ENCODE results near the gene OTOF.

DNA sequence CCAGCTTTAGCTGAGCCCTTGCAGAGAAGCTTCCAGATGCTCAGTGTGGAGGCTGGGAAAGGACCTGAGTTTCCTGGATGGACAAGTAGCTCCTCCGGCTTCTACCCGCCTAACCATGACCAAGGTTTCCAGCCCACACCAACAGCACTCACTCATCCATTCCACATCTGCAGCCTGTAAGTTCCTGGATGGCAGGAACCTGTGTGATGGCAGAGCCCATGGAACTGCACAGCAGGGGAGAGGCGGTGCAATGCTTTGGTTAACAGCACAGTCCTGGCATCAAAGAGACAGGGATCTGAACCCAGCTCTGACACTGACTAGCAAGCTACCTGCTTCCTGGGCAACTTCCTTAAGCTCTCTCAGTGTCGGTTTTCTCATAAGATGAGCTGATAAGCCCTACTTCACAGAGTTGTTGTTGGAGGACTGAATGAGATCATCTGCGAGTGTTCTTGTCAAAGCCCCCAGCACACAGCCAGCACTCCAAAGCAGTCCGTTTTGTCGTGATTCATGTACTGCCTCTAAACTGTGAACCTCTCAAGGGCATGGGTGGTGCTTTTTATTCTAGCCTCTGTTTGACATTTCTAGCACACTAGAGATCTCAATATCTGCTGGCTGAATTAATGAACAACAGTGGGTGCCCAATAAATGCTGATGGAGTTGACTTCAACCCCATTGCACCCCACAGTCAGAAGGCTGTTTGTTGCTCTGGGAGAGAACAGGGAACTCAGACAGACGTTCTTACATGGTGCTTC lies 41.6 kb upstream of the OTOF start:
- TF ChIP-seq, protein P1, sequence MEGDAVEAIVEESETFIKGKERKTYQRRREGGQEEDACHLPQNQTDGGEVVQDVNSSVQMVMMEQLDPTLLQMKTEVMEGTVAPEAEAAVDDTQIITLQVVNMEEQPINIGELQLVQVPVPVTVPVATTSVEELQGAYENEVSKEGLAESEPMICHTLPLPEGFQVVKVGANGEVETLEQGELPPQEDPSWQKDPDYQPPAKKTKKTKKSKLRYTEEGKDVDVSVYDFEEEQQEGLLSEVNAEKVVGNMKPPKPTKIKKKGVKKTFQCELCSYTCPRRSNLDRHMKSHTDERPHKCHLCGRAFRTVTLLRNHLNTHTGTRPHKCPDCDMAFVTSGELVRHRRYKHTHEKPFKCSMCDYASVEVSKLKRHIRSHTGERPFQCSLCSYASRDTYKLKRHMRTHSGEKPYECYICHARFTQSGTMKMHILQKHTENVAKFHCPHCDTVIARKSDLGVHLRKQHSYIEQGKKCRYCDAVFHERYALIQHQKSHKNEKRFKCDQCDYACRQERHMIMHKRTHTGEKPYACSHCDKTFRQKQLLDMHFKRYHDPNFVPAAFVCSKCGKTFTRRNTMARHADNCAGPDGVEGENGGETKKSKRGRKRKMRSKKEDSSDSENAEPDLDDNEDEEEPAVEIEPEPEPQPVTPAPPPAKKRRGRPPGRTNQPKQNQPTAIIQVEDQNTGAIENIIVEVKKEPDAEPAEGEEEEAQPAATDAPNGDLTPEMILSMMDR (IDR thresholded peaks at IDR 0.05; ENCODE audit: low read depth, low read length): no peak
- no peak for TF ChIP-seq EZH2phosphoT487 (IDR thresholded peaks at IDR 0.05; ENCODE audit: low read depth)
